HEK293 (cell line): ENCODE results near the gene IFRD2.
"Not testable (repeated sequence)": the region's sequence is repeated elsewhere in the genome, so short reads cannot be mapped to it uniquely, and the experiment has no call there.

ENCODE experiments used
- CTCF ChIA-PET: fragments of 350-600 bp; formaldehyde crosslinking; extraction: SDS; loops from one replicate; lab custom pipeline; 2021; ENCODE audit warnings: antibody characterized with exemption; lab: Yijun Ruan, JAX
- POLR2A ChIA-PET: fragments of 300-600 bp; formaldehyde crosslinking; extraction: SDS; loops from one replicate; lab custom pipeline; 2020; ENCODE audit warnings: antibody characterized with exemption, inconsistent platforms; lab: Yijun Ruan, JAX
- H3K27ac ChIP-seq: fragments of 200-500 bp; sonication (Bioruptor generic); 2 replicates; pipeline ENCODE4 v1.5.1; 2014; ENCODE audit warnings: low read depth, low read length, control low read depth, inconsistent platforms; ENCODE audit errors: extremely low read depth
- H3K36me3 ChIP-seq, 2 experiments: fragments of 200-500 bp in 1 of 2; sonication (Bioruptor generic) in 1 of 2; 1 replicate in 1 of 2; 2 replicates in 1 of 2; pipeline ENCODE4 v1.5.1; 2014 to 2017; ENCODE audit warnings: inconsistent platforms in 2 of 2, low read length in 2 of 2; ENCODE audit not compliant: control insufficient read depth in 2 of 2, insufficient read depth in 1 of 2
- H3K4me1 ChIP-seq: fragments of 200-500 bp; sonication (Bioruptor generic); 2 replicates; pipeline ENCODE4 v1.5.1; 2014; ENCODE audit warnings: mild to moderate bottlenecking, low read length, inconsistent platforms; ENCODE audit not compliant: control insufficient read depth, insufficient read depth
- H3K4me3 ChIP-seq: 2 replicates; pipeline ENCODE4 v1.5.1; 2011; ENCODE audit warnings: low read depth, mild to moderate bottlenecking, control low read depth, low read length, moderate library complexity
- H3K9me3 ChIP-seq: fragments of 200-500 bp; sonication (Bioruptor generic); 2 replicates; pipeline ENCODE4 v1.5.1; 2014; ENCODE audit warnings: low read depth, low read length, inconsistent platforms; ENCODE audit not compliant: control insufficient read depth, insufficient read depth
- GFI1B ChIP-seq: fragments of 450-650 bp; formaldehyde crosslinking; IDR thresholded peaks from 2 replicates; pipeline ENCODE4 v1.5.1; 2016; ENCODE audit warnings: missing biosample characterization, missing genetic modification characterization
- IKZF3 ChIP-seq: fragments of 450-650 bp; IDR thresholded peaks from 2 replicates; pipeline ENCODE4 v1.5.0; 2018; ENCODE audit warnings: missing biosample characterization, mild to moderate bottlenecking, missing genetic modification characterization, moderate library complexity
- MYNN ChIP-seq: fragments of 450-650 bp; formaldehyde crosslinking; IDR thresholded peaks from 2 replicates; pipeline ENCODE4 v1.5.1; 2016; ENCODE audit warnings: missing biosample characterization, missing genetic modification characterization, borderline replicate concordance
- OSR2 ChIP-seq: fragments of 450-650 bp; formaldehyde crosslinking; IDR thresholded peaks from 2 replicates; pipeline ENCODE4 v1.5.1; 2016; ENCODE audit warnings: missing biosample characterization, missing genetic modification characterization
- TRIM28 ChIP-seq: IDR thresholded peaks from 2 replicates; pipeline ENCODE4 v1.6.1; 2011; ENCODE audit warnings: low read length, control low read depth, borderline replicate concordance
- WT1 ChIP-seq: fragments of 450-650 bp; formaldehyde crosslinking; IDR thresholded peaks from 2 replicates; pipeline ENCODE4 v1.5.1; 2016; ENCODE audit warnings: missing biosample characterization, missing genetic modification characterization
- ZBTB20 ChIP-seq: fragments of 450-650 bp; formaldehyde crosslinking; IDR thresholded peaks from 2 replicates; pipeline ENCODE4 v1.5.1; 2016; ENCODE audit warnings: missing biosample characterization, missing genetic modification characterization
- ZIC2 ChIP-seq: fragments of 450-650 bp; formaldehyde crosslinking; IDR thresholded peaks from 2 replicates; pipeline ENCODE4 v1.5.1; 2016; ENCODE audit warnings: missing biosample characterization, missing genetic modification characterization
- ZNF112 ChIP-seq: fragments of 450-650 bp; formaldehyde crosslinking; IDR thresholded peaks from 2 replicates; pipeline ENCODE4 v1.5.0; 2017; ENCODE audit warnings: missing biosample characterization, missing genetic modification characterization
- ZNF121 ChIP-seq: fragments of 450-650 bp; formaldehyde crosslinking; IDR thresholded peaks from 2 replicates; pipeline ENCODE4 v1.5.1; 2016; ENCODE audit warnings: missing biosample characterization, missing genetic modification characterization
- ZNF169 ChIP-seq: fragments of 450-650 bp; formaldehyde crosslinking; IDR thresholded peaks from 2 replicates; pipeline ENCODE4 v1.5.1; 2016; ENCODE audit warnings: missing biosample characterization, missing genetic modification characterization
- ZNF266 ChIP-seq: fragments of 450-650 bp; formaldehyde crosslinking; IDR thresholded peaks from 2 replicates; pipeline ENCODE4 v1.5.1; 2016; ENCODE audit warnings: missing biosample characterization, missing genetic modification characterization, low read depth
- ZNF350 ChIP-seq: fragments of 450-650 bp; formaldehyde crosslinking; IDR thresholded peaks from 2 replicates; pipeline ENCODE4 v1.5.0; 2017; ENCODE audit warnings: missing biosample characterization, mild to moderate bottlenecking, missing genetic modification characterization
- ZNF366 ChIP-seq: fragments of 450-650 bp; formaldehyde crosslinking; conservative IDR thresholded peaks from 2 replicates; pipeline ENCODE4 v1.5.1; 2016; ENCODE audit warnings: missing biosample characterization, missing genetic modification characterization
- ZNF433 ChIP-seq: fragments of 450-650 bp; formaldehyde crosslinking; IDR thresholded peaks from 2 replicates; pipeline ENCODE4 v1.5.1; 2016; ENCODE audit warnings: missing biosample characterization, missing genetic modification characterization, low read depth
- ZNF473 ChIP-seq: fragments of 450-650 bp; formaldehyde crosslinking; IDR thresholded peaks from 2 replicates; pipeline ENCODE4 v1.5.1; 2017; ENCODE audit warnings: missing biosample characterization, missing genetic modification characterization
- ZNF48 ChIP-seq: fragments of 450-650 bp; formaldehyde crosslinking; IDR thresholded peaks from 2 replicates; pipeline ENCODE4 v1.5.1; 2016; ENCODE audit warnings: missing biosample characterization, missing genetic modification characterization
- ZNF571 ChIP-seq: fragments of 450-650 bp; formaldehyde crosslinking; IDR thresholded peaks from 2 replicates; pipeline ENCODE4 v1.5.0; 2017; ENCODE audit warnings: missing biosample characterization, missing genetic modification characterization
- ZNF585B ChIP-seq: fragments of 450-650 bp; formaldehyde crosslinking; IDR thresholded peaks from 2 replicates; pipeline ENCODE4 v1.5.1; 2016; ENCODE audit warnings: missing biosample characterization, missing genetic modification characterization
- ZNF701 ChIP-seq: fragments of 450-650 bp; formaldehyde crosslinking; IDR thresholded peaks from 2 replicates; pipeline ENCODE4 v1.5.1; 2016; ENCODE audit warnings: missing biosample characterization, missing genetic modification characterization
- ZNF768 ChIP-seq: fragments of 450-650 bp; formaldehyde crosslinking; IDR thresholded peaks from 2 replicates; pipeline ENCODE4 v1.5.1; 2018; ENCODE audit warnings: missing biosample characterization, mild to moderate bottlenecking, missing genetic modification characterization
- TF ChIP-seq, protein P1 (sequence below): fragments of 450-650 bp; formaldehyde crosslinking; IDR thresholded peaks from 2 replicates; pipeline ENCODE4 v1.5.1; 2016; ENCODE audit warnings: missing biosample characterization, missing genetic modification characterization

IFRD2 gene

DNA sequence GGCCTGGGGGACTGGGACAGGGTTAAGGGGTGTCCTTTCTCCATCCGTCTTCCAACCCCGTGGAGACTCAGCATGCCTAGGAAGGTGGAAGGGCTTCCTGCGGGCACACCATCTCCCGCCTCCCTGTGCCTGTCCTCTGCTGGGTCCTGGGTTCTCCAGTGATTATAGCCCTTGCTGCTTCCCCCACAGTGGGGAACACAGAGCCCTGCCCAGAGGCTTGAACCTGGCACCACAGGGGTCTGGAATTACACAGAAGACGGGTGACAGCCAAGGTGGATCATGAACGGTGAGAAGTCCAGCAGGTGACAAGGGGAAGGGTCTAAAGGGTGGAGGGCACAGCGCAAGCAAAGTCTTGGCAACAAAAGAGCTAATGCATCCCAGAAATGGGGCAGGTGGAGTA lies 29.5 kb downstream of the IFRD2 start:
- Histone ChIP-seq H3K36me3 (peaks cover 0 to 7% of the 10 kb centered on the region in 2 experiments; a peak in 1 of 3 replicates), H3K4me1 (peaks cover 3% of the 10 kb centered on the region; the same call in 1 of the 2 replicates), H3K4me3 (no peak overlapping the region), H3K9me3 (no peaks in the 10 kb centered on the region), H3K27ac (no peak overlapping the region)
- ChIA-PET POLR2A (interaction anchor here (0.7 kb wide), 1 partner anchor 12 kb away, joined by 3 read pairs; no protein-coding TSS in a partner anchor), CTCF (interaction anchor here (0.7 to 1.9 kb wide), 3 partner anchors 9 to 36 kb away, joined by 3 to 11 read pairs (median 4); no protein-coding TSS in a partner anchor)
- TF ChIP-seq ZIC2 (tag by site-specific recombination) (peak; percentile 59), ZBTB20 (tag by site-specific recombination) (peak; percentile 50; the same call in 1 of the 2 replicates), GFI1B (tag by site-specific recombination) (no peak), ZNF366 (tag by site-specific recombination) (no peak), ZNF571 (tag by site-specific recombination) (no peak)

DNA sequence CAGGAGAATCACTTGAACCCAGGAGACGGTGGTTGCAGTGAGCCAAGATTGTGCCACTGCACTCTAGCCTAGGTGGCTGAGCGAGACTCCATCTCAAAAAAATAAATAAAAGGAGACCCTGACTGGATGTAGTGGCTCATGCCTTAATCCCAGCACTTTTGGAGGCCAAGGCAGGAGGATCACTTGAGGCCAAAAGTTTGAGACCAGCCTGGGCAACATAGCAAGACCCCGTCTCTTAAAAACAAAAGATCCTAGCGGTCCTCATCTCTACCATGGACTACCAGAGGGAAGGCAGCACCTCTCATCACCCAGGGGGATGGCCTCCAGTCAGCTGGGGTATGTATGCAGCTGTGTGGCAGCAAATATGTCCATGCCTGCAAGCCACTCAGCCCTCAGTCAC lies 30.0 kb downstream of the IFRD2 start:
- CTCF ChIA-PET, result interaction anchor here (0.6 to 3.6 kb wide), 4 partner anchors 9 to 68 kb away, joined by 3 to 38 read pairs (median 8); no protein-coding TSS in a partner anchor
- peaks cover 3 to 12% of the 10 kb centered on the region in 2 experiments for H3K36me3 ChIP-seq
- peak; percentile 90 for TF ChIP-seq ZNF121 (tag by site-specific recombination)
- H3K4me1 ChIP-seq, H3K4me3 ChIP-seq, H3K9me3 ChIP-seq, POLR2A ChIA-PET, H3K27ac ChIP-seq: not testable (repeated sequence)

DNA sequence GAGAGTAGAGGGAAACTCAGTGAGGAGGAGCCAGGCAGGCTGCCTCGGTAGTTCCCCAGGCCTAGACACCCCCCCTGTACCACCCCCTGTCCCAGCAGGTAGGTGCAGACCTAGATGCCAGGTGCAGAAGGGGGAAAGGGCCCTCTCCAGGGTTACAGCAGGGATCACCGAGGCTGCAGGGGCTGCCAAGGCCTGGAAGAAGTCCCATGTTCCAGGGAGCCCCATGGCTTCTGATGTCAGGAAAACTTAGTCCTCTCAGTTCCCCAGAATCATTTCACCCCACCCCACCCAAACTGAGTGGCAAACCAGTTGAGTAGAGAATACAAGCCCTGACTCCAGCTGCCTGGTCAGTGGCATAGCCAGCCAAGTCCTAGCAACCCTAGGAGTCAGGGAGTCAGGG lies 30.7 kb downstream of the IFRD2 start:
- no peak overlapping the region for H3K27ac ChIP-seq
- no peaks in the 10 kb centered on the region for H3K9me3 ChIP-seq
- peaks cover 5 to 19% of the 10 kb centered on the region in 2 experiments for H3K36me3 ChIP-seq
- no peak for TF ChIP-seq ZNF112
- no peak for TF ChIP-seq ZNF473 (tag by site-specific recombination)
- no peak for TF ChIP-seq ZNF768
- TF ChIP-seq ZNF433, result no peak
- TF ChIP-seq ZNF266 (tag by site-specific recombination), result no peak
- no peak for TF ChIP-seq MYNN
- no peak for TF ChIP-seq ZNF169 (tag by site-specific recombination)
- no peak for TF ChIP-seq ZNF585B
- no peak for TF ChIP-seq TRIM28
- TF ChIP-seq, protein P1, sequence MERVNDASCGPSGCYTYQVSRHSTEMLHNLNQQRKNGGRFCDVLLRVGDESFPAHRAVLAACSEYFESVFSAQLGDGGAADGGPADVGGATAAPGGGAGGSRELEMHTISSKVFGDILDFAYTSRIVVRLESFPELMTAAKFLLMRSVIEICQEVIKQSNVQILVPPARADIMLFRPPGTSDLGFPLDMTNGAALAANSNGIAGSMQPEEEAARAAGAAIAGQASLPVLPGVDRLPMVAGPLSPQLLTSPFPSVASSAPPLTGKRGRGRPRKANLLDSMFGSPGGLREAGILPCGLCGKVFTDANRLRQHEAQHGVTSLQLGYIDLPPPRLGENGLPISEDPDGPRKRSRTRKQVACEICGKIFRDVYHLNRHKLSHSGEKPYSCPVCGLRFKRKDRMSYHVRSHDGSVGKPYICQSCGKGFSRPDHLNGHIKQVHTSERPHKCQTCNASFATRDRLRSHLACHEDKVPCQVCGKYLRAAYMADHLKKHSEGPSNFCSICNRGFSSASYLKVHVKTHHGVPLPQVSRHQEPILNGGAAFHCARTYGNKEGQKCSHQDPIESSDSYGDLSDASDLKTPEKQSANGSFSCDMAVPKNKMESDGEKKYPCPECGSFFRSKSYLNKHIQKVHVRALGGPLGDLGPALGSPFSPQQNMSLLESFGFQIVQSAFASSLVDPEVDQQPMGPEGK (tag by site-specific recombination), result no peak
- no peak for TF ChIP-seq OSR2
- no peak for TF ChIP-seq IKZF3
- TF ChIP-seq WT1, result no peak
- no peak for TF ChIP-seq ZNF48 (tag by site-specific recombination)
- no peak for TF ChIP-seq ZNF701 (tag by site-specific recombination)
- no peak for TF ChIP-seq ZNF350 (tag by site-specific recombination)
- CTCF ChIA-PET, result interaction anchor here (0.6 to 3.9 kb wide), 7 partner anchors 9 to 67 kb away, joined by 3 to 49 read pairs (median 5); no protein-coding TSS in a partner anchor
- no peak overlapping the region for H3K4me3 ChIP-seq
- POLR2A ChIA-PET, result no interaction called here
- peaks cover 3% of the 10 kb centered on the region; the same call in 1 of the 2 replicates for H3K4me1 ChIP-seq
